Measurements from ENCODE around the gene ARMC2.

ARMC2 gene

GRCh38 chr6:108948181-108948661 lies 100.0 kb downstream of the ARMC2 start:
- Histone ChIP-seq H2AFZ (ENCODE audit: low read length) (no peak overlapping the region), H3K4me2 (ENCODE audit: low read length) (no peak overlapping the region), H4K20me1 (ENCODE audit: insufficient read depth, low read length) (no peaks in the 10 kb centered on the region), H3K79me2 (ENCODE audit: insufficient read depth, low read length) (no peaks in the 10 kb centered on the region), H3K9ac (ENCODE audit: low read length) (no peak overlapping the region), H3K36me3 (ENCODE audit: insufficient read depth, low read length) (no peaks in the 10 kb centered on the region), H3F3A (ENCODE audit: insufficient read depth, low read length) (no peaks in the 10 kb centered on the region), H3K4me1 (ENCODE audit: insufficient read depth, low read length, severe bottlenecking) (peaks cover 12% of the 10 kb centered on the region), H3K9me3 (ENCODE audit: low read length) (no peaks in the 10 kb centered on the region), H3K27ac (ENCODE audit: low read depth, low read length, poor library complexity, severe bottlenecking) (no peak overlapping the region), H3K9me2 (ENCODE audit: low read depth, low read length) (no peaks in the 10 kb centered on the region), H3K27me3 (ENCODE audit: insufficient read depth, low read length) (no peaks in the 10 kb centered on the region; the same call in 1 of the 2 replicates), H3K4me3 (ENCODE audit: low read depth, low read length, poor library complexity, severe bottlenecking) (no peak overlapping the region)
- TF ChIP-seq EZH2 (IDR thresholded peaks at IDR 0.05; ENCODE audit: borderline replicate concordance, low read length), result no peak
- no peak for TF ChIP-seq CTCF (IDR thresholded peaks at IDR 0.05; ENCODE audit: low read length)

GRCh38 chr6:108951351-108951953 lies 103.2 kb downstream of the ARMC2 start:
- Histone ChIP-seq H3K9me3 (ENCODE audit: low read length) (no peaks in the 10 kb centered on the region), H3K9ac (ENCODE audit: low read length) (no peak overlapping the region), H3K9me2 (ENCODE audit: low read depth, low read length) (no peaks in the 10 kb centered on the region), H3K4me3 (ENCODE audit: low read depth, low read length, poor library complexity, severe bottlenecking) (no peak overlapping the region), H3K79me2 (ENCODE audit: insufficient read depth, low read length) (no peaks in the 10 kb centered on the region), H3K36me3 (ENCODE audit: insufficient read depth, low read length) (no peaks in the 10 kb centered on the region), H3F3A (ENCODE audit: insufficient read depth, low read length) (no peaks in the 10 kb centered on the region), H3K4me2 (ENCODE audit: low read length) (no peak overlapping the region), H2AFZ (ENCODE audit: low read length) (no peak overlapping the region), H4K20me1 (ENCODE audit: insufficient read depth, low read length) (no peaks in the 10 kb centered on the region), H3K27me3 (ENCODE audit: insufficient read depth, low read length) (no peaks in the 10 kb centered on the region; the same call in 1 of the 2 replicates), H3K27ac (ENCODE audit: low read depth, low read length, poor library complexity, severe bottlenecking) (no peak overlapping the region), H3K4me1 (ENCODE audit: insufficient read depth, low read length, severe bottlenecking) (no peaks in the 10 kb centered on the region)
- no peak for TF ChIP-seq CTCF (IDR thresholded peaks at IDR 0.05; ENCODE audit: low read length)
- no peak for TF ChIP-seq EZH2 (IDR thresholded peaks at IDR 0.05; ENCODE audit: borderline replicate concordance, low read length)

DNA sequence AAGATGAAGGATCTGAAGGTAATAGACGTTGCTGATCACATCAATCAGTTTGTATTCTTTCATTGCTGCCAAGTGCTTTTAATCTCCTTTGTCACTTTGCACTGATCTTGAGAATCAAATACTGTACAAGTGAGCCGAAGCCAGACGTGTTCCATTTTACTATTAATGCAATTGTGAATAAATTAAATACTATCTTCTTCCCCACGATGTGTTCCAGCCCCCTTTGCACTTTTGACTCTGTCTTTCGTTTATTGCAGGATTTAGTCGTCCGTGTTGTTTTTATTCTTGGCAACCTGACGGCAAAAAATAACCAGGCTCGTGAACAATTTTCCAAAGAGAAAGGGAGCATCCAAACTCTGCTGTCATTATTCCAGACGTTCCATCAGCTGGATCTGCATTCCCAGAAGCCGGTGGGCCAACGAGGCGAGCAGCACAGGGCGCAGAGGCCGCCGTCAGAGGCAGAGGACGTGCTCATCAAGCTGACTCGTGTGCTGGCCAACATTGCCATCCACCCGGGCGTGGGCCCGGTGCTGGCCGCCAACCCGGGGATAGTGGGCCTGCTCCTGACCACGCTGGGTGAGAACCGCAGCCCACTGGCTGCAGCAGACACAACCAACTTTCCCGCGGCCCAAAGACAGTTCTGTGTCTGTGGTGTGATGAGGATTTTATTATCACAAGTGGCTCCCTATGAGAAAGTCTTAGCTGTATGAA lies 104.7 kb downstream of the ARMC2 start:
- Histone ChIP-seq H3K36me3 (ENCODE audit: insufficient read depth, low read length) (no peaks in the 10 kb centered on the region), H3K9me2 (ENCODE audit: low read depth, low read length) (no peaks in the 10 kb centered on the region), H3K27ac (ENCODE audit: low read depth, low read length, poor library complexity, severe bottlenecking) (no peak overlapping the region), H4K20me1 (ENCODE audit: insufficient read depth, low read length) (no peaks in the 10 kb centered on the region), H3K4me1 (ENCODE audit: insufficient read depth, low read length, severe bottlenecking) (no peaks in the 10 kb centered on the region), H2AFZ (ENCODE audit: low read length) (no peak overlapping the region), H3K4me3 (ENCODE audit: low read depth, low read length, poor library complexity, severe bottlenecking) (no peak overlapping the region), H3F3A (ENCODE audit: insufficient read depth, low read length) (no peaks in the 10 kb centered on the region), H3K4me2 (ENCODE audit: low read length) (no peak overlapping the region), H3K9ac (ENCODE audit: low read length) (no peak overlapping the region), H3K9me3 (ENCODE audit: low read length) (no peaks in the 10 kb centered on the region), H3K27me3 (ENCODE audit: insufficient read depth, low read length) (no peaks in the 10 kb centered on the region), H3K79me2 (ENCODE audit: insufficient read depth, low read length) (no peaks in the 10 kb centered on the region)
- TF ChIP-seq EZH2 (IDR thresholded peaks at IDR 0.05; ENCODE audit: borderline replicate concordance, low read length) (no peak), CTCF (IDR thresholded peaks at IDR 0.05; ENCODE audit: low read length) (no peak)

Measured in OCI-LY1 (cell line).